GM13977 (cell line): Measurements from ENCODE around the gene SLC35B4.

Experiments used
- DNase-seq: peaks from one replicate; pipeline ENCODE4 v3.0.0; 2012; ENCODE audit warnings: low spot score
- CTCF ChIP-seq: IDR thresholded peaks from 2 replicates; pipeline ENCODE4 v1.5.1; 2012; ENCODE audit warnings: mild to moderate bottlenecking, control low read depth; ENCODE audit not compliant: insufficient read depth; ENCODE audit errors: extremely low read depth, missing control alignments
- in situ Hi-C: fragments of 300-500 bp; cut with MboI; formaldehyde crosslinking; loops from one replicate; pipeline ENCODE4 v1.12.0; 2022; ENCODE audit warnings: low sequenced_read_pairs, low pct_unique_long_range_greater_than_20kb, mixed read lengths, inconsistent platforms; ENCODE audit not compliant: unreplicated experiment

The SLC35B4 gene

DNA sequence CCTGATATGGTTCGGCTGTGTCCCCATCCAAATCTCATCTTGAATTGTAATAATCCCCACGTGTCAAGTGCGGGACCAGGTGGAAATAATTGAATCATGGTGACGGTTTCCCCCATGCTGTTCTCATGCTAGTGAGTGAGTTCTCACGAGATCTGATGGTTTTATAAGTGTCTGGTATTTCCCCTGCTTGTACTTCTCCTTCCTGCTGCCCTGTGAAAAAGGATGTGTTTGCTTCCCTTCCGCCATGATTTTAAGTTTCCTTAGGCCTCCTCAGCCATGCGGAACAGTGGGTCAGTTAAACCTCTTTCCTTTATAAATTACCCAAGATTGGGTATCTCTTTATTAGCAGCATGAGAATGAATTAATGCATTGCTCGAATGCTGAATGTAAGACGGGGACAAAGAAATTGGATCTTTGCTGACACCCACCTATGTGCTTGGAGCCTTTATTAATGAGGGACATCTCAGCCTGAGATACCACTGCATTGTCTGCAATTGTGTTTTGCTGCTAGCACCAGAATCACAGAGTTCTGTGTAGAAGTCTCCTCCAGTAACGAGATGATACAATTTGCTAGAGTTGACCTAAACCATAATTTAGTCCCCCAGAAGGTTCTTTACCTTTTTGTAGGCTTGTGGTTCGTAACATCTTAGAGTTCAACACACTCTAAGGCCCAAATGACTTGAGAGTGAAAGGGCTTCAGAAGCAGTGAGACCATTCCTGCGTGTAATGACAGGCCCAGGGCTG, 28.6 kb downstream of the SLC35B4 start:
- in situ Hi-C loops = no loop called here
- DNase-seq = no peak
- TF ChIP-seq CTCF = no peak

GRCh38 chr7:134284952-134285351, 31.8 kb downstream of the SLC35B4 start:
- no peak for TF ChIP-seq CTCF
- DNase-seq = no peak
- in situ Hi-C loops = no loop called here

DNA sequence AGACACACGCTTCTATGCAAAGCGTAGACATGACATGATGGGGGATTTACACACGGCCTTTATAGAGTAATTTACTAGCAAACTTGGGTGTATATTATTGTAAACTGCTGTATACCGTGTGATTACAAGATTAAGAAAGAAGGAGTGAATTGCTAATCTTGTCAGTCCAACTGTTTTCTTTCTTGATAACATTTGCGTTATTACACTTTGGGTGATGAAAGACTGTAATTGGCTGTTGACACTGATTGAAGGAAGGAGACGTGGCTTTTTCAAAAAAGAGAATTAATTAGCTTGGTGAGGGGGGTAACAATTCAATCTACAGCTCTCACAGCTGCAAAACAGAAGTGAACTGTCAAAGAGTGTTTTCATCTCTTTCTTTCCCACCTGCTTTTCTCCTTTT, 32.7 kb downstream of the SLC35B4 start:
- no peak for TF ChIP-seq CTCF
- in situ Hi-C loops = no loop called here
- DNase-seq = no peak

DNA sequence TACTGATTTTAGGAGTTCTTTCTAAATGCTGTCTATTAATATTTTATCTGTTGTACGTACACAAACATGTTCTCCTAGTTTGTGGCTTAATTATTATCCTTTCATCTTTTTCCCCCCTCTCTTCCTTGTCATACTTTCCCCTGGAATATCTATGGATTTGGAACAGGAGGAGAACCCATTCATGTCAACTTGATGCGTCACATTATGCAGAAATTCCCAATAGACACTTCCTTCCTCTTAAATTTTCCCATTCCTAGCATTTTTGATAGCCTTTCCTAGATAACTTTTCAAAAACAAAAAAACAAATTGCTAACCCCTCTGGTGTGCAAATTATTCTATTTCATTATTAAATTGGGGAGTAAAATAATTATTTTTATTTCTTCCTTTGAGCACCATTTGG, 36.2 kb downstream of the SLC35B4 start:
- no peak for DNase-seq
- in situ Hi-C loops = no loop called here
- TF ChIP-seq CTCF = no peak

GRCh38 chr7:134279898-134280297, 36.8 kb downstream of the SLC35B4 start:
- DNase-seq = no peak
- in situ Hi-C loops = no loop called here
- no peak for TF ChIP-seq CTCF

DNA sequence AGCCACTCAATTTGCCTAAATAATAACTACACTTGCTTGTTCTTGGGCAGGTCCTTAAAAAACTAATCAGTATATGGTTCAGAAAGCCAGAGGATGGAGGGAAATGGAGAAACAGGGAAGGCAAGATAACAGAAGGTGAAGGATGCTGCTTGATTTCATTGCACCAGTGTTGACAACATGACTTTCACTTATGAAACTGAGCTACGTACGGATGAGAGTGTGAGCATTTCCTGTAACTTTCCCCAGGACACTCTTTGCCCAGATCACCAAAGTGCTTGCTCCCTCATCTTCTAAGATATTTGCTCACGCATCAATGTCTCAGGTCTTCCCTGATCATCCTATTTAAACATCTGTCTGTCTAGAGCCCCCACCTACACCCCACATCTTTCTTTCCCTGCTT, 37.4 kb downstream of the SLC35B4 start:
- TF ChIP-seq CTCF = no peak
- DNase-seq = no peak
- in situ Hi-C loops = no loop called here
